ENCODE results near the gene ACSS1. TPM values are rescaled to one million over a fixed set of nuclear protein-coding genes. Genes with fewer than 3 reads are reported as not detected.

Gene ACSS1
- total RNA-seq, 1 donor from 2014 or later = 0.27 TPM

GRCh38 chr20:25020901-25021301 is 37.0 kb downstream of the ACSS1 start:
- Histone ChIP-seq H3K9me3 (ENCODE audit: insufficient read depth, low read depth, low read length) (no peaks in the 10 kb centered on the region), H3K79me2 (ENCODE audit: insufficient read depth, low read length) (no peaks in the 10 kb centered on the region), H3K27ac (ENCODE audit: low read depth, low read length) (no peak overlapping the region), H2AFZ (ENCODE audit: low read depth, low read length) (no peak overlapping the region), H3K4me3 (ENCODE audit: insufficient read depth, low read depth, low read length) (no peak overlapping the region), H3K4me1 (ENCODE audit: insufficient read depth, low read length) (no peaks in the 10 kb centered on the region), H3K36me3 (ENCODE audit: insufficient read depth, low read length) (no peaks in the 10 kb centered on the region), H4K20me1 (ENCODE audit: insufficient read depth, low read length) (no peaks in the 10 kb centered on the region), H3K27me3 (ENCODE audit: insufficient read depth, low read length) (no peaks in the 10 kb centered on the region), H3K4me2 (ENCODE audit: low read length) (no peak overlapping the region), H3K9ac (ENCODE audit: low read length) (no peak overlapping the region)
- TF ChIP-seq CTCF (IDR thresholded peaks at IDR 0.05; ENCODE audit: insufficient read depth, low read depth, low read length) (no peak), EZH2 (IDR thresholded peaks at IDR 0.05; ENCODE audit: insufficient read depth, low read length) (no peak)
- Mint-ChIP-seq H3K9me3 (ENCODE audit: unreplicated experiment) (no peaks in the 10 kb centered on the region), H3K27me3 (ENCODE audit: low read depth, unreplicated experiment) (peaks cover 43% of the 10 kb centered on the region), H3K4me3 (ENCODE audit: unreplicated experiment) (no peak overlapping the region), H3K4me1 (ENCODE audit: low read depth, unreplicated experiment) (no peaks in the 10 kb centered on the region), H3K27ac (ENCODE audit: unreplicated experiment) (no peak overlapping the region), H3K36me3 (ENCODE audit: low read depth, unreplicated experiment) (no peaks in the 10 kb centered on the region)
- FAIRE-seq (no peak), DNase-seq (ENCODE audit: low read depth) (no peak)

- no peak for TF ChIP-seq CTCF (IDR thresholded peaks at IDR 0.05; ENCODE audit: insufficient read depth, low read depth, low read length)
- no peak for TF ChIP-seq EZH2 (IDR thresholded peaks at IDR 0.05; ENCODE audit: insufficient read depth, low read length)
- no peak overlapping the region for H3K4me3 ChIP-seq (ENCODE audit: insufficient read depth, low read depth, low read length)
- H3K4me1 Mint-ChIP-seq (ENCODE audit: low read depth, unreplicated experiment) = no peaks in the 10 kb centered on the region
- H3K4me1 ChIP-seq (ENCODE audit: insufficient read depth, low read length) = no peaks in the 10 kb centered on the region
- H3K27ac Mint-ChIP-seq (ENCODE audit: unreplicated experiment) = no peak overlapping the region
- peaks cover 38% of the 10 kb centered on the region for H3K27me3 Mint-ChIP-seq (ENCODE audit: low read depth, unreplicated experiment)
- no peaks in the 10 kb centered on the region for H3K9me3 ChIP-seq (ENCODE audit: insufficient read depth, low read depth, low read length)
- H3K4me2 ChIP-seq (ENCODE audit: low read length) = no peak overlapping the region
- no peak overlapping the region for H3K4me3 Mint-ChIP-seq (ENCODE audit: unreplicated experiment)
- no peaks in the 10 kb centered on the region for H3K36me3 ChIP-seq (ENCODE audit: insufficient read depth, low read length)
- FAIRE-seq (no peak), DNase-seq (ENCODE audit: low read depth) (no peak)
- no peak overlapping the region for H2AFZ ChIP-seq (ENCODE audit: low read depth, low read length)
- H4K20me1 ChIP-seq (ENCODE audit: insufficient read depth, low read length) = no peaks in the 10 kb centered on the region
- no peaks in the 10 kb centered on the region for H3K36me3 Mint-ChIP-seq (ENCODE audit: low read depth, unreplicated experiment)
- H3K27ac ChIP-seq (ENCODE audit: low read depth, low read length) = no peak overlapping the region
- H3K79me2 ChIP-seq (ENCODE audit: insufficient read depth, low read length) = no peaks in the 10 kb centered on the region
- no peaks in the 10 kb centered on the region for H3K27me3 ChIP-seq (ENCODE audit: insufficient read depth, low read length)
- H3K9ac ChIP-seq (ENCODE audit: low read length) = no peak overlapping the region
- H3K9me3 Mint-ChIP-seq (ENCODE audit: unreplicated experiment) = no peaks in the 10 kb centered on the region
Measured at GRCh38 chr20:25020345-25020744, 37.6 kb downstream of the ACSS1 start.

- no peaks in the 10 kb centered on the region for H3K4me1 ChIP-seq (ENCODE audit: insufficient read depth, low read length)
- H4K20me1 ChIP-seq (ENCODE audit: insufficient read depth, low read length) = no peaks in the 10 kb centered on the region
- no peak overlapping the region for H2AFZ ChIP-seq (ENCODE audit: low read depth, low read length)
- DNase-seq (ENCODE audit: low read depth) (no peak), FAIRE-seq (no peak)
- no peaks in the 10 kb centered on the region for H3K79me2 ChIP-seq (ENCODE audit: insufficient read depth, low read length)
- H3K9me3 ChIP-seq (ENCODE audit: insufficient read depth, low read depth, low read length) = no peaks in the 10 kb centered on the region
- no peak overlapping the region for H3K4me2 ChIP-seq (ENCODE audit: low read length)
- Mint-ChIP-seq H3K4me1 (ENCODE audit: low read depth, unreplicated experiment) (no peaks in the 10 kb centered on the region), H3K27me3 (ENCODE audit: low read depth, unreplicated experiment) (peaks cover 36% of the 10 kb centered on the region), H3K27ac (ENCODE audit: unreplicated experiment) (no peak overlapping the region), H3K4me3 (ENCODE audit: unreplicated experiment) (no peak overlapping the region), H3K36me3 (ENCODE audit: low read depth, unreplicated experiment) (no peaks in the 10 kb centered on the region), H3K9me3 (ENCODE audit: unreplicated experiment) (no peaks in the 10 kb centered on the region)
- no peak overlapping the region for H3K4me3 ChIP-seq (ENCODE audit: insufficient read depth, low read depth, low read length)
- H3K9ac ChIP-seq (ENCODE audit: low read length) = no peak overlapping the region
- no peaks in the 10 kb centered on the region for H3K27me3 ChIP-seq (ENCODE audit: insufficient read depth, low read length)
- no peak for TF ChIP-seq CTCF (IDR thresholded peaks at IDR 0.05; ENCODE audit: insufficient read depth, low read depth, low read length)
- TF ChIP-seq EZH2 (IDR thresholded peaks at IDR 0.05; ENCODE audit: insufficient read depth, low read length) = no peak
- no peaks in the 10 kb centered on the region for H3K36me3 ChIP-seq (ENCODE audit: insufficient read depth, low read length)
- no peak overlapping the region for H3K27ac ChIP-seq (ENCODE audit: low read depth, low read length)
Measured at GRCh38 chr20:25019381-25020155, 38.4 kb downstream of the ACSS1 start.

Data from astrocyte (in vitro differentiated cells and primary cell).